ENCODE data around the gene SLCO3A1.
A peak's percentile ranks its signal among the peaks of the same experiment; 100 is the strongest.

SLCO3A1 gene

GRCh38 chr15:91853511-91853947 is at the start of gene SLCO3A1:
SLCO3A1 (plus strand) TSS chr15:91853708.
- Histone ChIP-seq H3K9me3 (ENCODE audit: control insufficient read depth in 1 of 2, low read length in 2 of 2) (no peaks in the 10 kb centered on the region), H3K9ac (ENCODE audit: low read depth in 1 of 2, low read length in 2 of 2) (peak within 1 kb of the TSS; percentile 8 to 64), H3K27me3 (ENCODE audit: control insufficient read depth in 1 of 2, insufficient read depth in 2 of 2, low read length in 2 of 2) (peaks cover 7 to 14% of the 10 kb centered on the region in 2 donors), H3K27ac (ENCODE audit: low read depth, low read length) (peak within 1 kb of the TSS; percentile 74), H3K4me3 (ENCODE audit: low read depth in 1 of 2, low read length in 2 of 2) (peak within 1 kb of the TSS; percentile 59 to 65), H3K4me1 (ENCODE audit: control insufficient read depth in 1 of 2, insufficient read depth in 2 of 2, low read length in 2 of 2) (peaks cover 26 to 38% of the 10 kb centered on the region in 2 donors), H3K36me3 (ENCODE audit: control insufficient read depth in 1 of 2, insufficient read depth in 2 of 2, low read length in 2 of 2) (no peaks in the 10 kb centered on the region)

- Histone ChIP-seq H3K27me3 (ENCODE audit: control insufficient read depth in 1 of 2, insufficient read depth in 2 of 2, low read length in 2 of 2) (peaks cover 0 to 2% of the 10 kb centered on the region in 2 donors), H3K9me3 (ENCODE audit: control insufficient read depth in 1 of 2, low read length in 2 of 2) (no peaks in the 10 kb centered on the region), H3K9ac (ENCODE audit: low read depth in 1 of 2, low read length in 2 of 2) (no peak overlapping the region), H3K4me3 (ENCODE audit: low read depth in 1 of 2, low read length in 2 of 2) (no peak overlapping the region), H3K36me3 (ENCODE audit: control insufficient read depth in 1 of 2, insufficient read depth in 2 of 2, low read length in 2 of 2) (no peaks in the 10 kb centered on the region), H3K4me1 (ENCODE audit: control insufficient read depth in 1 of 2, insufficient read depth in 2 of 2, low read length in 2 of 2) (no peaks in the 10 kb centered on the region), H3K27ac (ENCODE audit: low read depth, low read length) (no peak overlapping the region)
Measured at GRCh38 chr15:91807122-91807521, 46.4 kb upstream of the SLCO3A1 start.

GRCh38 chr15:91813924-91814323 is 39.6 kb upstream of the SLCO3A1 start:
- Histone ChIP-seq H3K27me3 (ENCODE audit: control insufficient read depth in 1 of 2, insufficient read depth in 2 of 2, low read length in 2 of 2) (peaks cover 0 to 3% of the 10 kb centered on the region in 2 donors), H3K4me3 (ENCODE audit: low read depth in 1 of 2, low read length in 2 of 2) (no peak overlapping the region), H3K4me1 (ENCODE audit: control insufficient read depth in 1 of 2, insufficient read depth in 2 of 2, low read length in 2 of 2) (no peaks in the 10 kb centered on the region), H3K9ac (ENCODE audit: low read depth in 1 of 2, low read length in 2 of 2) (no peak overlapping the region), H3K9me3 (ENCODE audit: control insufficient read depth in 1 of 2, low read length in 2 of 2) (peaks cover 8 to 12% of the 10 kb centered on the region in 2 donors), H3K36me3 (ENCODE audit: control insufficient read depth in 1 of 2, insufficient read depth in 2 of 2, low read length in 2 of 2) (no peaks in the 10 kb centered on the region), H3K27ac (ENCODE audit: low read depth, low read length) (no peak overlapping the region)

- H3K9ac ChIP-seq (ENCODE audit: low read depth in 1 of 2, low read length in 2 of 2): no peak overlapping the region
- H3K4me1 ChIP-seq (ENCODE audit: control insufficient read depth in 1 of 2, insufficient read depth in 2 of 2, low read length in 2 of 2): no peaks in the 10 kb centered on the region
- peaks cover 0 to 3% of the 10 kb centered on the region in 2 donors for H3K27me3 ChIP-seq (ENCODE audit: control insufficient read depth in 1 of 2, insufficient read depth in 2 of 2, low read length in 2 of 2)
- H3K9me3 ChIP-seq (ENCODE audit: control insufficient read depth in 1 of 2, low read length in 2 of 2): peaks cover 8 to 12% of the 10 kb centered on the region in 2 donors
- H3K36me3 ChIP-seq (ENCODE audit: control insufficient read depth in 1 of 2, insufficient read depth in 2 of 2, low read length in 2 of 2): no peaks in the 10 kb centered on the region
- no peak overlapping the region for H3K4me3 ChIP-seq (ENCODE audit: low read depth in 1 of 2, low read length in 2 of 2)
- H3K27ac ChIP-seq (ENCODE audit: low read depth, low read length): no peak overlapping the region
Measured at GRCh38 chr15:91816942-91817341, 36.6 kb upstream of the SLCO3A1 start.

GRCh38 chr15:91821458-91821857 is 32.0 kb upstream of the SLCO3A1 start:
- Histone ChIP-seq H3K9me3 (ENCODE audit: control insufficient read depth in 1 of 2, low read length in 2 of 2) (no peaks in the 10 kb centered on the region), H3K27ac (ENCODE audit: low read depth, low read length) (no peak overlapping the region), H3K9ac (ENCODE audit: low read depth in 1 of 2, low read length in 2 of 2) (no peak overlapping the region), H3K36me3 (ENCODE audit: control insufficient read depth in 1 of 2, insufficient read depth in 2 of 2, low read length in 2 of 2) (no peaks in the 10 kb centered on the region), H3K4me1 (ENCODE audit: control insufficient read depth in 1 of 2, insufficient read depth in 2 of 2, low read length in 2 of 2) (no peaks in the 10 kb centered on the region), H3K27me3 (ENCODE audit: control insufficient read depth in 1 of 2, insufficient read depth in 2 of 2, low read length in 2 of 2) (peaks cover 0 to 3% of the 10 kb centered on the region in 2 donors), H3K4me3 (ENCODE audit: low read depth in 1 of 2, low read length in 2 of 2) (no peak overlapping the region)

- no peaks in the 10 kb centered on the region for H3K27me3 ChIP-seq (ENCODE audit: control insufficient read depth in 1 of 2, insufficient read depth in 2 of 2, low read length in 2 of 2)
- no peaks in the 10 kb centered on the region for H3K36me3 ChIP-seq (ENCODE audit: control insufficient read depth in 1 of 2, insufficient read depth in 2 of 2, low read length in 2 of 2)
- H3K4me1 ChIP-seq (ENCODE audit: control insufficient read depth in 1 of 2, insufficient read depth in 2 of 2, low read length in 2 of 2): no peaks in the 10 kb centered on the region
- H3K27ac ChIP-seq (ENCODE audit: low read depth, low read length): no peak overlapping the region
- H3K9ac ChIP-seq (ENCODE audit: low read depth in 1 of 2, low read length in 2 of 2): no peak overlapping the region
- no peak overlapping the region for H3K4me3 ChIP-seq (ENCODE audit: low read depth in 1 of 2, low read length in 2 of 2)
- H3K9me3 ChIP-seq (ENCODE audit: control insufficient read depth in 1 of 2, low read length in 2 of 2): no peaks in the 10 kb centered on the region
Measured at GRCh38 chr15:91824256-91824655, 29.3 kb upstream of the SLCO3A1 start.

GRCh38 chr15:91826443-91826842 is 27.1 kb upstream of the SLCO3A1 start:
- Histone ChIP-seq H3K4me3 (ENCODE audit: low read depth in 1 of 2, low read length in 2 of 2) (no peak overlapping the region), H3K9ac (ENCODE audit: low read depth in 1 of 2, low read length in 2 of 2) (no peak overlapping the region), H3K36me3 (ENCODE audit: control insufficient read depth in 1 of 2, insufficient read depth in 2 of 2, low read length in 2 of 2) (no peaks in the 10 kb centered on the region), H3K9me3 (ENCODE audit: control insufficient read depth in 1 of 2, low read length in 2 of 2) (no peaks in the 10 kb centered on the region), H3K27ac (ENCODE audit: low read depth, low read length) (no peak overlapping the region), H3K27me3 (ENCODE audit: control insufficient read depth in 1 of 2, insufficient read depth in 2 of 2, low read length in 2 of 2) (no peaks in the 10 kb centered on the region), H3K4me1 (ENCODE audit: control insufficient read depth in 1 of 2, insufficient read depth in 2 of 2, low read length in 2 of 2) (no peaks in the 10 kb centered on the region)

- no peaks in the 10 kb centered on the region for H3K9me3 ChIP-seq (ENCODE audit: control insufficient read depth in 1 of 2, low read length in 2 of 2)
- no peaks in the 10 kb centered on the region for H3K4me1 ChIP-seq (ENCODE audit: control insufficient read depth in 1 of 2, insufficient read depth in 2 of 2, low read length in 2 of 2)
- H3K9ac ChIP-seq (ENCODE audit: low read depth in 1 of 2, low read length in 2 of 2): no peak overlapping the region
- H3K36me3 ChIP-seq (ENCODE audit: control insufficient read depth in 1 of 2, insufficient read depth in 2 of 2, low read length in 2 of 2): no peaks in the 10 kb centered on the region
- H3K4me3 ChIP-seq (ENCODE audit: low read depth in 1 of 2, low read length in 2 of 2): no peak overlapping the region
- no peak overlapping the region for H3K27ac ChIP-seq (ENCODE audit: low read depth, low read length)
- no peaks in the 10 kb centered on the region for H3K27me3 ChIP-seq (ENCODE audit: control insufficient read depth in 1 of 2, insufficient read depth in 2 of 2, low read length in 2 of 2)
Measured at GRCh38 chr15:91833056-91833455, 20.5 kb upstream of the SLCO3A1 start.

- Histone ChIP-seq H3K27ac (ENCODE audit: low read depth, low read length) (no peak overlapping the region), H3K36me3 (ENCODE audit: control insufficient read depth in 1 of 2, insufficient read depth in 2 of 2, low read length in 2 of 2) (no peaks in the 10 kb centered on the region), H3K4me1 (ENCODE audit: control insufficient read depth in 1 of 2, insufficient read depth in 2 of 2, low read length in 2 of 2) (no peaks in the 10 kb centered on the region), H3K27me3 (ENCODE audit: control insufficient read depth in 1 of 2, insufficient read depth in 2 of 2, low read length in 2 of 2) (no peaks in the 10 kb centered on the region), H3K4me3 (ENCODE audit: low read depth in 1 of 2, low read length in 2 of 2) (no peak overlapping the region), H3K9ac (ENCODE audit: low read depth in 1 of 2, low read length in 2 of 2) (no peak overlapping the region), H3K9me3 (ENCODE audit: control insufficient read depth in 1 of 2, low read length in 2 of 2) (no peaks in the 10 kb centered on the region)
Measured at GRCh38 chr15:91839867-91840266, 13.6 kb upstream of the SLCO3A1 start.

- no peaks in the 10 kb centered on the region for H3K36me3 ChIP-seq (ENCODE audit: control insufficient read depth in 1 of 2, insufficient read depth in 2 of 2, low read length in 2 of 2)
- H3K9ac ChIP-seq (ENCODE audit: low read depth in 1 of 2, low read length in 2 of 2): no peak overlapping the region
- H3K4me1 ChIP-seq (ENCODE audit: control insufficient read depth in 1 of 2, insufficient read depth in 2 of 2, low read length in 2 of 2): no peaks in the 10 kb centered on the region
- no peaks in the 10 kb centered on the region for H3K27me3 ChIP-seq (ENCODE audit: control insufficient read depth in 1 of 2, insufficient read depth in 2 of 2, low read length in 2 of 2)
- no peak overlapping the region for H3K4me3 ChIP-seq (ENCODE audit: low read depth in 1 of 2, low read length in 2 of 2)
- no peak overlapping the region for H3K27ac ChIP-seq (ENCODE audit: low read depth, low read length)
- no peaks in the 10 kb centered on the region for H3K9me3 ChIP-seq (ENCODE audit: control insufficient read depth in 1 of 2, low read length in 2 of 2)
Measured at GRCh38 chr15:91841861-91842260, 11.6 kb upstream of the SLCO3A1 start.

- Histone ChIP-seq H3K27ac (ENCODE audit: low read depth, low read length) (no peak overlapping the region), H3K27me3 (ENCODE audit: control insufficient read depth in 1 of 2, insufficient read depth in 2 of 2, low read length in 2 of 2) (no peaks in the 10 kb centered on the region), H3K4me1 (ENCODE audit: control insufficient read depth in 1 of 2, insufficient read depth in 2 of 2, low read length in 2 of 2) (no peaks in the 10 kb centered on the region), H3K9me3 (ENCODE audit: control insufficient read depth in 1 of 2, low read length in 2 of 2) (no peaks in the 10 kb centered on the region), H3K9ac (ENCODE audit: low read depth in 1 of 2, low read length in 2 of 2) (no peak overlapping the region), H3K4me3 (ENCODE audit: low read depth in 1 of 2, low read length in 2 of 2) (no peak overlapping the region), H3K36me3 (ENCODE audit: control insufficient read depth in 1 of 2, insufficient read depth in 2 of 2, low read length in 2 of 2) (no peaks in the 10 kb centered on the region)
Measured at GRCh38 chr15:91844341-91844740, 9.2 kb upstream of the SLCO3A1 start.
